H9 (cell line): ENCODE results near the gene PDE4B. TPM values are rescaled to one million over a fixed set of nuclear protein-coding genes. Genes with fewer than 3 reads are reported as not detected.

Experiments
- DNase-seq: peaks from one replicate; pipeline ENCODE4 v3.0.0-alpha.2; 2017
- H2AFZ ChIP-seq: one replicate; pipeline ENCODE4 v1.6.1; 2013; ENCODE audit warnings: mild to moderate bottlenecking, low read length, control low read depth, moderate library complexity
- H2AK5ac ChIP-seq: 2 replicates; pipeline ENCODE4 v1.6.1; 2013; ENCODE audit warnings: low read length, control low read depth, mixed read lengths; ENCODE audit not compliant: insufficient read length
- H2BK120ac ChIP-seq: one replicate; pipeline ENCODE4 v1.6.1; 2013; ENCODE audit warnings: low read depth, mild to moderate bottlenecking, low read length, control low read depth, inconsistent platforms; ENCODE audit not compliant: poor library complexity, severe bottlenecking
- H2BK12ac ChIP-seq: 2 replicates; pipeline ENCODE4 v1.6.1; 2013; ENCODE audit warnings: low read length, control low read depth, mixed read lengths, low read depth; ENCODE audit not compliant: insufficient read length
- H2BK15ac ChIP-seq: 2 replicates; pipeline ENCODE4 v1.6.1; 2013; ENCODE audit warnings: low read depth, low read length, control low read depth
- H2BK20ac ChIP-seq: one replicate; pipeline ENCODE4 v1.6.1; 2013; ENCODE audit warnings: low read depth, mild to moderate bottlenecking, low read length, control low read depth, inconsistent platforms; ENCODE audit not compliant: poor library complexity, severe bottlenecking
- H2BK5ac ChIP-seq: 2 replicates; pipeline ENCODE4 v1.6.1; 2013; ENCODE audit warnings: low read length, control low read depth, mixed read lengths; ENCODE audit not compliant: insufficient read length
- H3K14ac ChIP-seq: 2 replicates; pipeline ENCODE4 v1.6.1; 2013; ENCODE audit warnings: low read length, control low read depth; ENCODE audit not compliant: insufficient read depth
- H3K18ac ChIP-seq: 2 replicates; pipeline ENCODE4 v1.6.1; 2013; ENCODE audit warnings: low read depth, mild to moderate bottlenecking, mixed read lengths, low read length, control low read depth; ENCODE audit not compliant: insufficient read length
- H3K23ac ChIP-seq: 2 replicates; pipeline ENCODE4 v1.6.1; 2013; ENCODE audit warnings: low read length, control low read depth, mixed read lengths, low read depth; ENCODE audit not compliant: insufficient read length
- H3K23me2 ChIP-seq: 2 replicates; pipeline ENCODE4 v1.6.1; 2013; ENCODE audit warnings: low read depth, mild to moderate bottlenecking, mixed read lengths, low read length, control low read depth; ENCODE audit not compliant: insufficient read length, poor library complexity, severe bottlenecking
- H3K27ac ChIP-seq: 2 replicates; pipeline ENCODE4 v1.5.1; 2013; ENCODE audit warnings: low read length, control low read depth, mixed read lengths, low read depth; ENCODE audit not compliant: insufficient read length
- H3K27me3 ChIP-seq: 2 replicates; pipeline ENCODE4 v1.6.1; 2013; ENCODE audit warnings: low read length, control low read depth, inconsistent platforms; ENCODE audit not compliant: insufficient read depth
- H3K4ac ChIP-seq: 2 replicates; pipeline ENCODE4 v1.6.1; 2013; ENCODE audit warnings: low read depth, mild to moderate bottlenecking, control low read depth, inconsistent platforms, low read length, moderate library complexity
- H3K4me1 ChIP-seq: 2 replicates; pipeline ENCODE4 v1.6.1; 2013; ENCODE audit warnings: low read length, control low read depth, inconsistent platforms; ENCODE audit not compliant: insufficient read depth
- H3K4me2 ChIP-seq: 2 replicates; pipeline ENCODE4 v1.6.1; 2013; ENCODE audit warnings: low read length, control low read depth, mixed read lengths; ENCODE audit not compliant: insufficient read length, insufficient read depth
- H3K56ac ChIP-seq: 2 replicates; pipeline ENCODE4 v1.6.1; 2013; ENCODE audit warnings: low read depth, mild to moderate bottlenecking, mixed read lengths, low read length, control low read depth; ENCODE audit not compliant: insufficient read length
- H3K79me1 ChIP-seq: 2 replicates; pipeline ENCODE4 v1.6.1; 2013; ENCODE audit warnings: low read depth, mild to moderate bottlenecking, moderate library complexity, low read length, control low read depth, inconsistent platforms; ENCODE audit not compliant: insufficient read depth, poor library complexity, severe bottlenecking
- H3K79me2 ChIP-seq: 2 replicates; pipeline ENCODE4 v1.6.1; 2013; ENCODE audit warnings: low read length, control low read depth, inconsistent platforms; ENCODE audit not compliant: insufficient read depth
- H3K9ac ChIP-seq: 2 replicates; pipeline ENCODE4 v1.6.1; 2013; ENCODE audit warnings: low read length, control low read depth, mixed read lengths; ENCODE audit not compliant: insufficient read length; ENCODE audit errors: extremely low read depth
- H3K9me3 ChIP-seq: one replicate; pipeline ENCODE4 v1.6.1; 2013; ENCODE audit warnings: low read depth, low read length, inconsistent platforms; ENCODE audit not compliant: control insufficient read depth
- H3T11ph ChIP-seq: one replicate; pipeline ENCODE4 v1.6.1; 2013; ENCODE audit warnings: mild to moderate bottlenecking, low read length, control low read depth, inconsistent platforms
- H4K20me1 ChIP-seq: one replicate; pipeline ENCODE4 v1.6.1; 2013; ENCODE audit not compliant: control insufficient read depth, insufficient read length, insufficient read depth
- H4K5ac ChIP-seq: 2 replicates; pipeline ENCODE4 v1.6.1; 2013; ENCODE audit warnings: low read depth, mild to moderate bottlenecking, mixed read lengths, low read length, control low read depth; ENCODE audit not compliant: insufficient read length
- H4K8ac ChIP-seq: replicated peaks from 2 replicates; pipeline ENCODE4 v1.6.1; 2013; ENCODE audit warnings: low read length, control low read depth, mixed read lengths, low read depth; ENCODE audit not compliant: insufficient read length
- H4K91ac ChIP-seq: 2 replicates; pipeline ENCODE4 v1.6.1; 2013; ENCODE audit warnings: low read depth, mild to moderate bottlenecking, moderate library complexity, mixed read lengths, low read length, control low read depth; ENCODE audit not compliant: insufficient read length
- H3K27ac Mint-ChIP-seq, 3 experiments: 2 replicates in 2 of 3; 3 replicates in 1 of 3; pipeline ENCODE4 v1.8.0; 2020 to 2021; ENCODE audit warnings: mixed read lengths in 3 of 3, mild to moderate bottlenecking in 1 of 3, moderate library complexity in 1 of 3
- H3K27me3 Mint-ChIP-seq: 2 replicates; pipeline ENCODE4 v1.8.0; 2021; ENCODE audit warnings: low read depth, mild to moderate bottlenecking, moderate library complexity, mixed read lengths
- H3K36me3 Mint-ChIP-seq, 3 experiments: 2 replicates in 2 of 3; 3 replicates in 1 of 3; pipeline ENCODE4 v1.8.0; 2020 to 2021; ENCODE audit warnings: low read depth in 3 of 3, mixed read lengths in 3 of 3; ENCODE audit not compliant: insufficient read depth in 1 of 3
- H3K4me1 Mint-ChIP-seq, 2 experiments: 2 replicates each; pipeline ENCODE4 v1.8.0; 2020; ENCODE audit warnings: mixed read lengths in 2 of 2
- H3K4me3 Mint-ChIP-seq, 2 experiments: 2 replicates in 1 of 2; 3 replicates in 1 of 2; pipeline ENCODE4 v1.8.0; 2020 to 2021; ENCODE audit warnings: mild to moderate bottlenecking in 2 of 2, mixed read lengths in 2 of 2, moderate library complexity in 1 of 2
- H3K9me3 Mint-ChIP-seq, 2 experiments: 2 replicates in 1 of 2; 3 replicates in 1 of 2; pipeline ENCODE4 v1.8.0; 2020; ENCODE audit warnings: mild to moderate bottlenecking in 2 of 2, mixed read lengths in 2 of 2, moderate library complexity in 1 of 2
- WGBS: extraction: QIAGEN DNeasy Blood & Tissue Kit; methylation state at CpG from one replicate; pipeline ENCODE4 v1.1.7; 2013; ENCODE audit warnings: missing lambda C conversion rate, low lambda C conversion rate, mixed read lengths; ENCODE audit not compliant: insufficient read length; ENCODE audit errors: extremely low coverage; 5-methylcytosine and 5-hydroxymethylcytosine counted together
- total RNA-seq: library from RNA; stranded (reverse); gene quantifications from 2 replicates; pipeline ENCODE4 v1.2.1, GENCODE V29; 2021
- TF ChIP-seq, protein P1 (sequence below): fragments of 200-600 bp; sonication (generic); conservative IDR thresholded peaks from 3 replicates; pipeline ENCODE4 v1.8.0; 2021; ENCODE audit warnings: antibody characterized with exemption, mild to moderate bottlenecking

The PDE4B gene
- total RNA-seq, 1 experiment from 2014 or later = 19.8 TPM

DNA sequence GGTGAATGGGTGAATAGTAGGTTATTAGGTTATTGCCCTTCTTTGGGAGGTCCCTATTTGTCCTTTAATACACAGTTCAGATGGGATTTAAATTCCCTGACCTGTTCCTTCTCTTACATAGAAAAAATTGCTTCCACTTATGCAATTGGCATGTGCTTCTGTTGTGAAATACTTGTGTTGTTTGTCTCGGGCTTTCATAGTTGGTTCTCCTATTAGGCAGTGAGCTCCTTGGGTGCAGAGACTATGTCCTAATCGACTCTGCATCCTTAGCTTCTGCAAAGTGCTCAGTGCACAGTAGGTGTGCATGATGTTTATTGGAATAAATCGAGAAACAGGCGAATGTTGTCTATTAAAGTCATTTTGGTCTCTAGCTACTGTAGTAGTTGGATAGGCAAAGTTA is 1.3 kb upstream of the PDE4B start:
- no peaks in the 10 kb centered on the region for H3K9me3 ChIP-seq

More for the DNA sequence above, 1.3 kb upstream of the PDE4B start:
- no peak overlapping the region for H4K91ac ChIP-seq
- no peak overlapping the region for H4K8ac ChIP-seq
- no peak overlapping the region for H2BK12ac ChIP-seq
- Mint-ChIP-seq H3K27ac (no peak overlapping the region), H3K36me3 (no peaks in the 10 kb centered on the region), H3K4me1 (peaks cover 14 to 15% of the 10 kb centered on the region in 2 experiments), H3K9me3 (peaks cover 5 to 7% of the 10 kb centered on the region in 2 experiments; a peak in 4 of 5 replicates), H3K27me3 (peaks cover 72% of the 10 kb centered on the region), H3K4me3 (no peak overlapping the region; a peak in 1 of 5 replicates)
- H3K4ac ChIP-seq = no peak overlapping the region
- no peak overlapping the region for H3K9ac ChIP-seq
- no peak overlapping the region for H3K4me2 ChIP-seq
- H3K18ac ChIP-seq = no peak overlapping the region
- H3K27me3 ChIP-seq = peaks cover 27% of the 10 kb centered on the region
- H2AFZ ChIP-seq = no peak overlapping the region
- no peak overlapping the region for H3T11ph ChIP-seq
- DNase-seq = no peak
- no CpG with 5 or more reads among the region's 4 CpGs for WGBS
- no peak overlapping the region for H2BK20ac ChIP-seq
- H2BK120ac ChIP-seq = no peak overlapping the region
- H3K4me1 ChIP-seq = no peaks in the 10 kb centered on the region
- H2BK15ac ChIP-seq = no peak overlapping the region
- no peak overlapping the region for H2BK5ac ChIP-seq
- no peaks in the 10 kb centered on the region for H3K79me2 ChIP-seq
- no peak overlapping the region for H3K27ac ChIP-seq
- H4K20me1 ChIP-seq = no peaks in the 10 kb centered on the region
- H3K14ac ChIP-seq = no peak overlapping the region
- H3K56ac ChIP-seq = no peak overlapping the region
- no peak overlapping the region for H4K5ac ChIP-seq
- H3K23ac ChIP-seq = no peak overlapping the region
- H2AK5ac ChIP-seq = no peak overlapping the region
- no peaks in the 10 kb centered on the region for H3K79me1 ChIP-seq
- peaks cover 15% of the 10 kb centered on the region for H3K23me2 ChIP-seq
- TF ChIP-seq, protein P1, sequence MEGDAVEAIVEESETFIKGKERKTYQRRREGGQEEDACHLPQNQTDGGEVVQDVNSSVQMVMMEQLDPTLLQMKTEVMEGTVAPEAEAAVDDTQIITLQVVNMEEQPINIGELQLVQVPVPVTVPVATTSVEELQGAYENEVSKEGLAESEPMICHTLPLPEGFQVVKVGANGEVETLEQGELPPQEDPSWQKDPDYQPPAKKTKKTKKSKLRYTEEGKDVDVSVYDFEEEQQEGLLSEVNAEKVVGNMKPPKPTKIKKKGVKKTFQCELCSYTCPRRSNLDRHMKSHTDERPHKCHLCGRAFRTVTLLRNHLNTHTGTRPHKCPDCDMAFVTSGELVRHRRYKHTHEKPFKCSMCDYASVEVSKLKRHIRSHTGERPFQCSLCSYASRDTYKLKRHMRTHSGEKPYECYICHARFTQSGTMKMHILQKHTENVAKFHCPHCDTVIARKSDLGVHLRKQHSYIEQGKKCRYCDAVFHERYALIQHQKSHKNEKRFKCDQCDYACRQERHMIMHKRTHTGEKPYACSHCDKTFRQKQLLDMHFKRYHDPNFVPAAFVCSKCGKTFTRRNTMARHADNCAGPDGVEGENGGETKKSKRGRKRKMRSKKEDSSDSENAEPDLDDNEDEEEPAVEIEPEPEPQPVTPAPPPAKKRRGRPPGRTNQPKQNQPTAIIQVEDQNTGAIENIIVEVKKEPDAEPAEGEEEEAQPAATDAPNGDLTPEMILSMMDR = no peak
